ENCODE results near the gene CSNK1G3.

CSNK1G3 gene

GRCh38 chr5:123659011-123659410 lies 147.0 kb downstream of the CSNK1G3 start:
- ChIA-PET CTCF (interaction anchor here (0.5 kb wide), 1 partner anchor 238 kb away, joined by 3 read pairs; no protein-coding TSS in a partner anchor), POLR2A (ENCODE audit: low non-redundant PET) (no interaction called here)
- H3K27ac ChIP-seq = no peak overlapping the region
- no peak for TF ChIP-seq CTCF (conservative IDR thresholded peaks at IDR 0.05; ENCODE audit: low read depth)
- no peak for DNase-seq (ENCODE audit: low spot score)

GRCh38 chr5:123659495-123659894 lies 147.5 kb downstream of the CSNK1G3 start:
- CTCF ChIA-PET = interaction anchor here (0.6 kb wide), 1 partner anchor 502 kb away, joined by 3 read pairs; no protein-coding TSS in a partner anchor

GRCh38 chr5:123664961-123665360 lies 153.0 kb downstream of the CSNK1G3 start:
- POLR2A ChIA-PET (ENCODE audit: low non-redundant PET) = no interaction called here
- TF ChIP-seq CTCF (conservative IDR thresholded peaks at IDR 0.05; ENCODE audit: low read depth) = no peak
- DNase-seq (ENCODE audit: low spot score) = no peak
- CTCF ChIA-PET = no interaction called here
- H3K27ac ChIP-seq = no peak overlapping the region

More at GRCh38 chr5:123659495-123659894, 147.5 kb downstream of the CSNK1G3 start:
- no peak for TF ChIP-seq CTCF (conservative IDR thresholded peaks at IDR 0.05; ENCODE audit: low read depth)
- POLR2A ChIA-PET (ENCODE audit: low non-redundant PET) = no interaction called here
- H3K27ac ChIP-seq = no peak overlapping the region
- no peak for DNase-seq (ENCODE audit: low spot score)

- no peak for TF ChIP-seq CTCF (conservative IDR thresholded peaks at IDR 0.05; ENCODE audit: low read depth)
- no peak for DNase-seq (ENCODE audit: low spot score)
- CTCF ChIA-PET = no interaction called here
- POLR2A ChIA-PET (ENCODE audit: low non-redundant PET) = no interaction called here
- no peak overlapping the region for H3K27ac ChIP-seq
Observed at GRCh38 chr5:123665822-123666371, 153.9 kb downstream of the CSNK1G3 start.
